Measurements from ENCODE around the gene ICA1. TPM values are rescaled to one million over a fixed set of nuclear protein-coding genes. Genes with fewer than 3 reads are reported as not detected.

Gene ICA1
- total RNA-seq, 1 donor: 0.45 TPM

DNA sequence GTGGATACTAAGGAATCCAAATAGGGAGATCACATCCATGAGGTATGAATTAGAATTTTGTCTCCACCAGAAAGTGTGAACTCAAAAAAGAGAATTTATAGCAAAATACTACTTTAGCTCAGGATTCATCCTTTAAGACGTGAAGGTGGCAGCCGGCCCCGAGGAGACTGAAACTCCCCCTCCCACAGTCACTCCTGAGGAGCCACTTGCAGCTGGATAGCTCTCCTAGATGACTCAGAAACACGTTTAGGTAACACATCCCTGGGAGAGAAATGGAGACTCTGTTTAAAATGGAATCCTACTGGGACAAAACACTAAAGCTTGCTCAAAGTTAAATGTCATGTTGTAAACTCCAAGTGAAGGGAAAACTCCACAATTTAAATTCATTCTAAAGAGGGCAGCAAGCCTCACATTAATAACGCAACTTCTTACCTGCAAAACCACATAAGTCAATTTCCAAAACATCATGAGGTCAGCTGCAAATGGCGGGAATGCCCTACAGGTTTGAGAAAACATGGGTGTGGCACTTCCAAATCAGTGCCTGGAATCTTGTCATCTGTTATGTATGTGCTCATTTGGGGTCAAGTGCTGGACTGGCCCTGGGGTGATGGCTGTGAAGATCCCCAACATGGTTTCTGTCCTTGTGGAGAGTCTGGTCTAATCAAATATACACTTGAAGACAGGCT lies 46.2 kb downstream of the ICA1 start:
- H3K4me3 ChIP-seq (ENCODE audit: low read depth, low read length): no peak overlapping the region
- DNase-seq (ENCODE audit: low read depth): no peak
- TF ChIP-seq CTCF (IDR thresholded peaks at IDR 0.05; ENCODE audit: insufficient read depth, low read length): no peak

GRCh38 chr7:8214244-8214824 lies 47.6 kb downstream of the ICA1 start:
- DNase-seq (ENCODE audit: low read depth): peak; percentile 50
- TF ChIP-seq CTCF (IDR thresholded peaks at IDR 0.05; ENCODE audit: insufficient read depth, low read length): no peak
- no peak overlapping the region for H3K4me3 ChIP-seq (ENCODE audit: low read depth, low read length)

DNA sequence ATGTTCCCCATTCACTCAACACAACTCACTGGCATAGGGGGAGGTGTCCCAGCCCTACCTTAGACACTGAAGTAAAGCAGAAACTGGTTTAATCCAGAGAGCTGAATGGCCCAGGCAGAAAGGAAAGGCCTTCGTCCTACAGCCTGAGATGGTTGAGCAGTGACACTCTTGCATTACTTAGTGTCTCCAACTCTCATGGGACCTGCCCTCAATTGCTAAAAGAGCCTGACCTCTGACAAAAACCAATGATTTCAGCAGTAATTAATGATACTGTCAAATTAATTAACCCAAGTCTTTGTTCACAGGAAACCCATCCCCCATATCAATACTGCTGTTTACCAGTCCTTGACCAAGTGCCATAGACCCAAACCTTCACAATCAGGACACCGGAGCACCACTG lies 48.6 kb downstream of the ICA1 start:
- TF ChIP-seq CTCF (IDR thresholded peaks at IDR 0.05; ENCODE audit: insufficient read depth, low read length): no peak
- no peak overlapping the region for H3K4me3 ChIP-seq (ENCODE audit: low read depth, low read length)
- no peak for DNase-seq (ENCODE audit: low read depth)

- DNase-seq (ENCODE audit: low read depth): no peak
- no peak for TF ChIP-seq CTCF (IDR thresholded peaks at IDR 0.05; ENCODE audit: insufficient read depth, low read length)
- no peak overlapping the region for H3K4me3 ChIP-seq (ENCODE audit: low read depth, low read length)
Measured at GRCh38 chr7:8212638-8213037, 49.3 kb downstream of the ICA1 start.

DNA sequence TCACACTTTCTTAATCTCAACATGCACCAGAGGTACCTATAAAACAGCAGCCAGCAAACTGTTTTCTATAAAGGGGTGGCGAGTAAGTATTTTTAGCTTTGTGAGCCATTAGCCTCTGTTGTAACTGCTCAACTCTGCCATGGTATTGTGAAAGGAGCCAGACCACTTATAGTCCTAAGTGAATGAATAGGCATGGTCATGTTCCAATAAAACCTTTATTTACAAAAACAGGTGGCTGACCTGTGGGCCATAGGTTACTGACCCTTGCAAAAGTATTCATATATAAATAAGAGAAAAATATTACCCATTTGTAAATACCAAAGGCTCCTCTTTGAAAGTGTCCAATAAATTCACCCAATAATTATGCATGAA lies 50.3 kb downstream of the ICA1 start:
- no peak for DNase-seq (ENCODE audit: low read depth)
- no peak for TF ChIP-seq CTCF (IDR thresholded peaks at IDR 0.05; ENCODE audit: insufficient read depth, low read length)

GRCh38 chr7:8210845-8211724 lies 50.9 kb downstream of the ICA1 start:
- no peak overlapping the region for H3K4me3 ChIP-seq (ENCODE audit: low read depth, low read length)
- TF ChIP-seq CTCF (IDR thresholded peaks at IDR 0.05; ENCODE audit: insufficient read depth, low read length): no peak
- no peak for DNase-seq (ENCODE audit: low read depth)

More for the DNA sequence above, 50.3 kb downstream of the ICA1 start:
- no peak overlapping the region for H3K4me3 ChIP-seq (ENCODE audit: low read depth, low read length)

Data from fibroblast of the aortic adventitia (primary cell).